ENCODE data around the gene CDC25C.
"Not testable (repeated sequence)": the region's sequence is repeated elsewhere in the genome, so short reads cannot be mapped to it uniquely, and the experiment has no call there.

Gene CDC25C

GRCh38 chr5:138344887-138345622 is 13.5 kb upstream of the CDC25C start:
- no peak for DNase-seq (ENCODE audit: low spot score)

GRCh38 chr5:138340008-138340407 is 8.4 kb upstream of the CDC25C start:
- DNase-seq (ENCODE audit: low spot score): no peak

- no peak for DNase-seq (ENCODE audit: low spot score)
These were observed 7.9 kb upstream of the CDC25C start for GRCh38 chr5:138339464-138339863.

- no peak for DNase-seq (ENCODE audit: low spot score)
These were observed 7.5 kb upstream of the CDC25C start for GRCh38 chr5:138339091-138339456.

GRCh38 chr5:138338411-138339090 is 6.9 kb upstream of the CDC25C start:
- DNase-seq (ENCODE audit: low spot score): peak; percentile 61

GRCh38 chr5:138337685-138338410 is 6.2 kb upstream of the CDC25C start, which contains the start of gene FAM53C:
FAM53C (plus strand) TSS chr5:138338266; CDS start chr5:138341336, 3,070 bp downstream.
- DNase-seq (ENCODE audit: low spot score): peak; percentile 98

- DNase-seq (ENCODE audit: low spot score): no peak
These were observed 5.5 kb upstream of the CDC25C start for GRCh38 chr5:138336952-138337684.

GRCh38 chr5:138334867-138335447 is 3.4 kb upstream of the CDC25C start:
- no peak for DNase-seq (ENCODE audit: low spot score)

GRCh38 chr5:138330813-138331448 is 673 bp downstream of the CDC25C start:
- DNase-seq (ENCODE audit: low spot score): no peak

- DNase-seq (ENCODE audit: low spot score): not testable (repeated sequence)
These were observed 13.4 kb downstream of the CDC25C start for GRCh38 chr5:138318211-138318610.

GRCh38 chr5:138316355-138316754 is 15.2 kb downstream of the CDC25C start:
- DNase-seq (ENCODE audit: low spot score): peak; percentile 62

GRCh38 chr5:138315751-138316278 is 15.8 kb downstream of the CDC25C start:
- no peak for DNase-seq (ENCODE audit: low spot score)

GRCh38 chr5:138305797-138306196 is 25.8 kb downstream of the CDC25C start:
- no peak for DNase-seq (ENCODE audit: low spot score)

GRCh38 chr5:138303372-138303771 is 28.2 kb downstream of the CDC25C start:
- DNase-seq (ENCODE audit: low spot score): no peak

- DNase-seq (ENCODE audit: low spot score): no peak
These were observed 42.3 kb downstream of the CDC25C start for GRCh38 chr5:138289296-138289695.

- DNase-seq (ENCODE audit: low spot score): no peak
These were observed 44.4 kb downstream of the CDC25C start for GRCh38 chr5:138287246-138287645.

GRCh38 chr5:138282920-138283742 is 48.5 kb downstream of the CDC25C start:
- DNase-seq (ENCODE audit: low spot score): peak; percentile 63

GRCh38 chr5:138280915-138281314 is 50.7 kb downstream of the CDC25C start:
- no peak for DNase-seq (ENCODE audit: low spot score)

- DNase-seq (ENCODE audit: low spot score): no peak
These were observed 55.1 kb downstream of the CDC25C start for GRCh38 chr5:138276402-138277054.

- no peak for DNase-seq (ENCODE audit: low spot score)
These were observed 55.7 kb downstream of the CDC25C start for GRCh38 chr5:138275895-138276294.
